Lower leg skin (tissue), 4 donors: ENCODE results near the gene HOXB1. TPM values are rescaled to one million over a fixed set of nuclear protein-coding genes. Genes with fewer than 3 reads are reported as not detected.

Source experiments
- DNase-seq, 2 donors: peaks; one replicate each; pipeline ENCODE4 v3.0.0-alpha.2; 2019; ENCODE audit warnings: low spot score in 2 of 2
- H3K4me3 ChIP-seq: fragments of 200-600 bp; sonication (generic); 2 replicates; pipeline ENCODE4 v1.5.1; 2017; ENCODE audit warnings: mild to moderate bottlenecking, low read depth; ENCODE audit not compliant: poor library complexity, severe bottlenecking
- POLR2A ChIP-seq, 2 donors: fragments of 450-650 bp; IDR thresholded peaks; one replicate each; pipeline ENCODE4 v1.6.1; 2016 to 2017; ENCODE audit warnings: antibody characterized with exemption in 2 of 2, mild to moderate bottlenecking in 1 of 2, moderate library complexity in 1 of 2
- WGBS, 2 donors: methylation state at CpG; one replicate each; pipeline ENCODE4 v1.1.5; 2018; 5-methylcytosine and 5-hydroxymethylcytosine counted together
- intact Hi-C: fragments of 100-400 bp; cut with DNase I; formaldehyde crosslinking; loops from one replicate; pipeline ENCODE4 v1.15.0; 2023; ENCODE audit warnings: low total_unique reads
- total RNA-seq, 4 donors: library from RNA; depleted of rRNA; stranded (reverse); fragments of >200 nt; gene quantifications; one replicate each; pipeline ENCODE4 v1.1.0, GENCODE V29; 2016
- TF ChIP-seq, protein P1 (sequence below), 3 donors: fragments of 450-650 bp; IDR thresholded peaks; one replicate each; pipeline ENCODE4 v1.5.1; 2016; ENCODE audit warnings: antibody characterized with exemption in 3 of 3, mild to moderate bottlenecking in 3 of 3, moderate library complexity in 2 of 3

Gene HOXB1
- total RNA-seq, 4 donors from 2014 or later, result 0.19 to 0.52 TPM; not detected in 2

DNA sequence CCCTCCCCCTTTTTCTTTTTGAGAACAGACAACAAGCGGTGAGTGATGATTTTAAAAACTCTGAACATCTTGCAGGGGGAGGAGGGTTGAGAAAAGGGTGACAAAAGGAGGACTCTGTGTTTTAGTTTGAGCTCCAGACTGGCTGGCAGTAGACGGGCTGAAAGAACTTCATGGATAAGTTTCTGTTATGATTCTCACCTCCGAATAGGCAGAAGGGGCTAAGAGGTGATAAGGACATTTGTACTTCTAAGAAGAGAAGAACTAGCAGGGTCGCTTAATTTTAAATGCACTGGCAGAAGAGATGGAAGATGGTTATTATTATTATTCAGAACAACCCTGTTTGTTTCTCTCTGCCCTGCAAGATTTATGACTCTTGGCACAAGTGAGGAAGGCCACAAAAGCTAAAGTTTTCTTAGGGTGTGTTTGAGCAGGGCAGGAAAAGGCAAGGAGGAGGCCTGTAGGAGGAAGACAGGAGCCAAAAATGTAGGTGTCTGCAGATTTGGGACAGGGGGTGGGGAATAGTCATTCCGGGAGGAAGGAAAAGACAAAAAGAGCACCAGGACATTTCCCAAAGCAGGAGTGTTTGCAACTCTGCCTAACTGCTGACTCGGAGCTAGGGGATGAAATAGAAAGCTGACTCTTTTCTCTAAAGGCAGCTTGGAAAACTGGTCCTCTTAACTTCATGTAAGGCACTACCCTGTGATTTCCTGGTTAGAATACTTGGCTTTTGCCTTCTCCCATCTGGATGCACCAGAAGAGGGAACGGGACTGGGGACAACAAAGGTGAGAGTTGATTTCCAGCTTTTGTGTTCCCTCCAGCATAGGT lies 26.0 kb upstream of the HOXB1 start:
- H3K4me3 ChIP-seq, result no peak overlapping the region
- no peak for DNase-seq
- intact Hi-C loops, result no loop called here
- TF ChIP-seq, protein P1, sequence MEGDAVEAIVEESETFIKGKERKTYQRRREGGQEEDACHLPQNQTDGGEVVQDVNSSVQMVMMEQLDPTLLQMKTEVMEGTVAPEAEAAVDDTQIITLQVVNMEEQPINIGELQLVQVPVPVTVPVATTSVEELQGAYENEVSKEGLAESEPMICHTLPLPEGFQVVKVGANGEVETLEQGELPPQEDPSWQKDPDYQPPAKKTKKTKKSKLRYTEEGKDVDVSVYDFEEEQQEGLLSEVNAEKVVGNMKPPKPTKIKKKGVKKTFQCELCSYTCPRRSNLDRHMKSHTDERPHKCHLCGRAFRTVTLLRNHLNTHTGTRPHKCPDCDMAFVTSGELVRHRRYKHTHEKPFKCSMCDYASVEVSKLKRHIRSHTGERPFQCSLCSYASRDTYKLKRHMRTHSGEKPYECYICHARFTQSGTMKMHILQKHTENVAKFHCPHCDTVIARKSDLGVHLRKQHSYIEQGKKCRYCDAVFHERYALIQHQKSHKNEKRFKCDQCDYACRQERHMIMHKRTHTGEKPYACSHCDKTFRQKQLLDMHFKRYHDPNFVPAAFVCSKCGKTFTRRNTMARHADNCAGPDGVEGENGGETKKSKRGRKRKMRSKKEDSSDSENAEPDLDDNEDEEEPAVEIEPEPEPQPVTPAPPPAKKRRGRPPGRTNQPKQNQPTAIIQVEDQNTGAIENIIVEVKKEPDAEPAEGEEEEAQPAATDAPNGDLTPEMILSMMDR (IDR thresholded peaks at IDR 0.05), result no peak
- TF ChIP-seq POLR2A (IDR thresholded peaks at IDR 0.05), result no peak
- 27 to 33% methylated on average over 7 of the region's 7 CpGs for WGBS, 2 donors

DNA sequence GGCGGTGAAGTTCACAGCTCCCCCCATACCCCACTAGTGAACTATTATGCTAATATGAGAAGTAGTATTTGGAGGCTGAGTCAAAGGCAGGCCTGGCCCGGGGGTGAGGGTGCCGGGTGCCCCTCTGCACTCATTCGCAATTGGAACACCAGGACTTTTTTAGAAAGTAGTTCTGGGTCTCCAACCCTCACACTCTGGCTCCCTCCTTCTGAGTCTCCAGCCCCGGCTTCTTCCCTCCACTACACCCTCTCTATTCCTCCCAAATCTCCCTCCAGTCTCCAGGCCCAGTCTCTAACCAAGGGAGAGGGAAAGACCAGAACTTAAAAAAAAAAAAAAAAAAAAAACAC lies 25.4 kb upstream of the HOXB1 start:
- 52 to 64% methylated on average over 5 of the region's 5 CpGs for WGBS, 2 donors
- no peak overlapping the region for H3K4me3 ChIP-seq
- TF ChIP-seq, protein P1 (IDR thresholded peaks at IDR 0.05), result no peak
- no peak for TF ChIP-seq POLR2A (IDR thresholded peaks at IDR 0.05)
- intact Hi-C loops, result no loop called here
- no peak for DNase-seq

DNA sequence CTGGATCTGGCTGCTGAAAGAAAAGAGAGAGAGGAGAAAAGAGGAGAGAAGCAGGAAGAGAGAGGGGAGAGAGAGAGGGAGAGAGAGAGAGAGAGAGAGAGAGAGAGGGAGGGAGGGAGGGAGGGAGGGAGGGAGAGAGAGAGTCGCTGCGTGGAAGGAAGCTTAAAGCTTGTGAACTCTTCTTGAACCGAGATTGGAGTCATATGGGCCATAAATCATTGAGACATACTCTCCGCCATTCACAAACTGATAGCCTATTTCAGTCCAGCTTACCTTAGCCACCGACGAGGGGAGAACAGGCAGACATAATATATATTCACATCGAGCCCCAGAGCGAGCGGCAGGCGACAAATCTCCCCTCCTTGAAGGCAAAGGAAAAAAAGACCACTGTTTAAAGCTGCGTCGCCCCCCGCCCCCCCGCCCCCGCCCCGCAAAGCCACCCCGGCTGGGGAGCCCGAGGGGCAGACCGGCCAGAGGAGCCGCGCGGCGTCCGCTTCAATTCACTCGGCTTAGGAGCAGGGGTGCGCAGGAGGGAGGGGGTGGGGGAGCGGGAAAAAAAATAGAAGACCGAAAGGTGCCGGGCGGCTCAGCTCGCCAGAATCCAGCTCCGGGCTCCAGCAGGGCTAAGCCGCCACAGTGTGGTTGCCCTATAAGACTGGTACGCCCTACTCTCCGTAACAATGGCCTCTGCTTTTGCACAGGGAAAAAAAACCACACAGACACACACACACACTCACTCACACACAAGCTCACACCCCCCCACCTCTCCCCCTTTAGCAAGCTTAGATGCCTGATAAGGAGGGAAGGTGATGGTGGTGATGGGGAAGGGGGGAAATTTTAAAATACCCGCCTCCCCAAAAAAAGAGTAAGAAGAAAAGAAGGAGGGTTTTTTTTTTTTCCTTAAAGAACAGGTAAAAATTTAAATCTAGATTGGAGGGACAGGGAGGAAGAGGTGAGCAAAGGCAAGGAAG lies 24.7 kb upstream of the HOXB1 start:
- H3K4me3 ChIP-seq, result peak overlapping the region; percentile 0
- TF ChIP-seq, protein P1 (IDR thresholded peaks at IDR 0.05), result no peak
- TF ChIP-seq POLR2A (IDR thresholded peaks at IDR 0.05), result no peak
- intact Hi-C loops, result no loop called here
- DNase-seq, result no peak
- 15 to 17% methylated on average over 34 to 36 of the region's 36 CpGs for WGBS, 2 donors

DNA sequence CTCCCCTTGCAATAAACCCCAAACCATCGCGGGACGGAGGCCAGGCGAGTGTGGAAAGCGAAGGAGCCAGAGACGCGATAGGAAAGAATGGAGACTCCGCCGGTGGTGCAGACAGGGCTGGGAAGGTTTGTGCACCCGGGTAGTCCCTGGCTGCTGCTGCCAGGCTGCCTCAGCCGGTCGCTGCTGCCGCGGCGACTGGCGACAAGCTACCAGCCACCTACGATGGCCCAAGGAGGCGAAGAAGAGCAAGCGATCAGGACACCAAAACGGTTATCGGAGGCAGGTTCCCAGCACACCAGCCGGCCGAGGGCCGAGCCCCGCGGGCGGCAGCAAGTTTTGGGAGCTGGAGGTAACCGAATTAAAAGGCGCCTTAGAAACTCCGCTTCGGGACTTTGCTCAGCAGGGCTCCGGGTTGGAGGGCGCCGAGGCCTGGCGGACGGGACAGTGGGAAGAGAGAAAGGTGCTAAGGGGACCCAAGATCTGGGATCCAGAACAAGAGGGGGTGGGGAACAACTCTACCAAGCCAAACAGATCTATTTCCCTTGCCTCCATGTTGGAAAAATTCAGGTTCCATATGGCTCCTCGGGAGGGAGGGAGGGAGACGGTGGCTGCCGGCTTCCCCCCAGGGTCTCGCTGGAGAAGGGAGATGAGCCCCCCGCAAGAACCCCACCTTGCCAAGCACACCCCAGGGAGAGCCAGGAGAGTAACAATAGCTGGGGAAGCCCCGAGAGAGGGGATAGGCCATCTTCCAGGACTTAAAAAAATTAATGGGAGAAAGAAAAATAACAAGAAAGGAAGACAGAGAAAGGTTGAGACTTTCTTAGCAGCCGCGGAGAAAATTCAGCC lies 23.8 kb upstream of the HOXB1 start:
- no peak for DNase-seq
- WGBS, 2 donors, result 38 to 63% methylated on average over 44 of the region's 44 CpGs
- intact Hi-C loops, result no loop called here
- no peak for TF ChIP-seq POLR2A (IDR thresholded peaks at IDR 0.05)
- TF ChIP-seq, protein P1 (IDR thresholded peaks at IDR 0.05), result no peak
- H3K4me3 ChIP-seq, result peak overlapping the region; percentile 0

DNA sequence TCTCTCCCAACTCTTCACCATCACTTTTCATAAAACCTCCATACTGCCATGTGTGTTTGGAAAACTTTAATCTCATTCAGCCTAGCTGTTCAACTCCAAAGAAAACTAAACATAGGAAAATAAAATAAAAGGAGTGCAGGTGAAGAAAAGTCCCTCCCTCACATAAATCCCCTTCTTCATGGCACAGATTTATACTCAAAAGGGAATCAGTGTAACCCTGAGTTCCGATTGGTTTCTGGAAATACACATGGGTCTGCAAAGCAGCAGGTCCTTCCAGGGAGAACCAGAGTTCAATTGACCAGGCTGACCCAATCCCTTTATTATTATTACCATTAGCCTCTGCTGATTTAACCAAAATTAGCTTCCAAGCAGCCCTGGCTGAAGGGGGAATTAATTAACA lies 23.0 kb upstream of the HOXB1 start:
- DNase-seq, result no peak
- WGBS, 2 donors, result 50 to 81% methylated on average over 1 of the region's 1 CpG
- TF ChIP-seq, protein P1 (IDR thresholded peaks at IDR 0.05), result no peak
- intact Hi-C loops, result no loop called here
- no peak overlapping the region for H3K4me3 ChIP-seq
